Measurements from ENCODE around the gene HOOK1.

- TF ChIP-seq CTCF (IDR thresholded peaks at IDR 0.05; ENCODE audit: low read length) (no peak), EZH2 (optimal IDR thresholded peaks at IDR 0.05; ENCODE audit: low read depth, low read length) (no peak)
Observed at GRCh38 chr1:59866462-59866861, 51.7 kb downstream of the HOOK1 start.
